ENCODE measurements around the gene ZNF783.

ZNF783 gene

GRCh38 chr7:149293338-149293737 lies 31.3 kb downstream of the ZNF783 start:
- no peak for DNase-seq
- intact Hi-C loops (cut with DNase I): no loop called here

GRCh38 chr7:149293946-149294633 lies 32.1 kb downstream of the ZNF783 start:
- intact Hi-C loops (cut with DNase I): no loop called here
- DNase-seq: peak in 1 of 42 donors; percentile 5

DNA sequence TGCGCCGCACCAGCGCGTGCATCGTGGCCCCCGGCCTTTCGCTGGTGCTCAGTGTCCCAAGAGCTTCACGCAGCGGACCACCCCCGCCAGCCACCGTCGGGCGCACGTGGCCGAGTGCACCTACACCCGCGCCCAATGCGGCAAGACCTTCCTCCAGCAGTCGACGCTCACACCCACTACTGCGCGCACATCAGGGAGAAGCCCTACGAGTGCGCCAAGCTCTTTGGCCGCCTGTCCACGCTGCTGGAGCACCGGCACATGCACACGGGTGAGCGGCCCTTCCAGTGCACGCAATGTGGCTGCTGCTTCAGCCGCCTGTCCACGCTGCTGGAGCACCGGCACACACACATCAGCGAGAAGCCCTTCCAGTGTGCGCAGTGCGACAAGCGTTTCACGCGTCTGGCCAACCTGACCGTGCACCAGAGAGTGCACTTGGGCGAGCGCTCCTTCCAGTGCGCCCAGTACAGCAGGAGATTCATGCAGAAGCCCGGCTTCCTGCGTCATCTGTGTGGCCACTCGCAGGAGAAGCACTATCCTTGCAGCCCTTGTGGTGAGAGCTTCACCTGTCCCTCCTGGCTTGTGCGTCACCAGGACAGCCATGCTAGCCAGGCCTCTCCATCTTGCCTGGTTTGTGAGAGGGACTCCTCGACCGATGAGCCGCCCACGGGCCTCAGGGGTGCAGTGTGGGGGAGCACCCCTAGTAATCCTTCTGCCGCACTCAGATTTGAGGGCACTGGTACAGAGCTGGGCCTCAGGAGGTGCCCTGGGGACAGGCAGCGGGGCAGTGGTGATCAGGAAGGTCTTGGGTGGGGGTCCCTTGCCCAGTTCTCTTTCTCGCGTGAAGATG lies 32.9 kb downstream of the ZNF783 start:
- no peak for DNase-seq
- intact Hi-C loops (cut with DNase I): no loop called here

- DNase-seq: no peak
- intact Hi-C loops (cut with DNase I): no loop called here
These were observed 33.5 kb downstream of the ZNF783 start for GRCh38 chr7:149295481-149295850.

DNA sequence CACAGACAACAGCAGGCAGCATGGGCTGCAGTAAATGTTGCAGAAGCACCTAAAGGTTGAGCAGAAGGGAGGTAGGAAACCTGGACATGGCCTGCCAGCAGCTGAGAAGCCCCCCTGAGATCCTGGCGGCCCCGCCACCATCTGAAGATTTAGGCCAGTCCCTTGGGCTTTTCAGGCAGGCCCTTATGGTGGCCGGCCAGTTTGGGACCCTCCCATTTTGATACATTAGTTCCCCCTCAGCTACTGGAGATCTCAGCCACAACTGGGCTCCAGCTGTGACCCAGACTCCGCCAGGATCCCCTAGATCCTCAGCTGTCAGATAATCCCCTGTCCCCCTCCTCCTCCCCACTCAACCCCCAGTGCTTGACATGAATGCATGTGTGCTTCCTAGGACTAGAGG lies 34.4 kb downstream of the ZNF783 start:
- DNase-seq: peak in 1 of 42 donors; percentile 5
- intact Hi-C loops (cut with DNase I): no loop called here

- peak in 15 of 42 donors; percentile 9 to 60 (median 30) for DNase-seq
- intact Hi-C loops (cut with DNase I): no loop called here
These were observed 35.2 kb downstream of the ZNF783 start for GRCh38 chr7:149297034-149297755.

DNA sequence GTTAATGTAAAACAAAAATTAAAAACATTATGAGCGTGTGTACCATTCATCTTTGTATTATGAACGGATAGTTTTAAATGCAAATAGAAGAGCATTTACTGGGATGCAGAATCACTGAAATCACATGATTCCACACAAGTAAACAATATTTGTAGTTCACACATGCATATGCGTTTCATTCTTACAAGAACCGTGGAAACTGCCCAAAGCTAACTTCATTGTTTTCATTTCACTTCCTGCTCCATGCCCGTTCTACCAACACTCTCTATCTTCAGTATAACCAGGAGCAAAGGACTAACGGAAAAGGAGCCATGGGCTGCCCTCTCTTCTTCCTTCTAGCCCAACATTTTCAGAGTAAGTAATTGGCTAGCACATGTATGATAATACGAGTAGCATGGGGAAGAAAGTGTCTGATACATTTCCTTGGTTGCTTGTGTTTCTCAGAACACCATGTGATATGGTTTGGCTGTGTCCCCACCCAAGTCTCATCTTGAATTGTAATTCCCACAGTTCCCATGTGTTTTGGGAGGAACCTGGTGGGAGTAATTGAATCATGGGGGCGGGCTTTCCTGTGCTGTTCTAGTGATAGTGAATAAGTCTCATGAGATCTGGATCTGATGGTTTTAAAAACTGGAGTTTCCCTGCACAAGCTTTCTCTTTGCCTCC lies 38.8 kb downstream of the ZNF783 start:
- intact Hi-C loops (cut with DNase I): no loop called here
- DNase-seq: peak in 1 of 42 donors; percentile 14

GRCh38 chr7:149302222-149302621 lies 40.2 kb downstream of the ZNF783 start:
- peak in 3 of 42 donors; percentile 9 to 26 (median 23) for DNase-seq
- intact Hi-C loops (cut with DNase I): no loop called here

GRCh38 chr7:149302865-149303264 lies 40.9 kb downstream of the ZNF783 start:
- peak in 1 of 42 donors; percentile 22 for DNase-seq
- intact Hi-C loops (cut with DNase I): no loop called here

GRCh38 chr7:149304006-149304405 lies 42.0 kb downstream of the ZNF783 start:
- intact Hi-C loops (cut with DNase I): no loop called here

GRCh38 chr7:149306854-149307253 lies 44.9 kb downstream of the ZNF783 start:
- intact Hi-C loops (cut with DNase I): no loop called here
- no peak for DNase-seq

More at GRCh38 chr7:149304006-149304405, 42.0 kb downstream of the ZNF783 start:
- DNase-seq: no peak

DNA sequence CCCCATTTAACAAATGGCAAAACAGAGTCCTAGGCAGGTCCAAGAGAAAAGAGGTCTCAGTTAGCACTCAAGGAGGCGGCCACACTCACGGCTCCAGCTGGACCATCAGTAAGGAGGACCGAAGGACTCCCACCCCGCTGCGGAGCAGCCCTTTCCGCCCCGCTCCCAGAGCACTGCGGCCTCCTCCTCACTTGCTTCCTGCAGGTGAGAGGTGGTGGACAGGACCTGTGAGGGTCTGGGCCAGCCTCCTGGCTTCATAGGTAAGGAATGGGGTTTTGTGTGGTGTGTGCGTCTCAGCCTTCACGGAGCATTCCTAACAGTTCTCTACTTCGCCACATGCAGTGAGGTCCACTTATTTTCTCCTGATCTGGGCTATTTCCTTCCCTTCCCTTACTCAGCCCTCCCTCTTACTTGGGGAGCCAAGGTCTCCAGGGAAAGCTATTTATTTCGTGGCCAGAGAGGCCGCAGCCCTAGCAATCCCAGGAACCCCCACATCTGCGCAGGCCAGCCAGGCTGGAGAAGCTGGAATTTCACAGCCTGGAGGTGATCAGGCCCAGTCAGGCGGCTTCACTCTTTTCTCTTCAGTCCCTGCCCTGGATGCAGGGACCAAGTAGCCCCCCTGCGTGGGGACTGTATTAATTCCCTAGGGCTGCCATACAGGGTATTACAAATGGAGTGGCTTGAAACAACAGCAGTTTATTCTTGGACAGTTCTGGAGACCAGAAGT lies 45.9 kb downstream of the ZNF783 start:
- intact Hi-C loops (cut with DNase I): no loop called here
- no peak for DNase-seq

DNA sequence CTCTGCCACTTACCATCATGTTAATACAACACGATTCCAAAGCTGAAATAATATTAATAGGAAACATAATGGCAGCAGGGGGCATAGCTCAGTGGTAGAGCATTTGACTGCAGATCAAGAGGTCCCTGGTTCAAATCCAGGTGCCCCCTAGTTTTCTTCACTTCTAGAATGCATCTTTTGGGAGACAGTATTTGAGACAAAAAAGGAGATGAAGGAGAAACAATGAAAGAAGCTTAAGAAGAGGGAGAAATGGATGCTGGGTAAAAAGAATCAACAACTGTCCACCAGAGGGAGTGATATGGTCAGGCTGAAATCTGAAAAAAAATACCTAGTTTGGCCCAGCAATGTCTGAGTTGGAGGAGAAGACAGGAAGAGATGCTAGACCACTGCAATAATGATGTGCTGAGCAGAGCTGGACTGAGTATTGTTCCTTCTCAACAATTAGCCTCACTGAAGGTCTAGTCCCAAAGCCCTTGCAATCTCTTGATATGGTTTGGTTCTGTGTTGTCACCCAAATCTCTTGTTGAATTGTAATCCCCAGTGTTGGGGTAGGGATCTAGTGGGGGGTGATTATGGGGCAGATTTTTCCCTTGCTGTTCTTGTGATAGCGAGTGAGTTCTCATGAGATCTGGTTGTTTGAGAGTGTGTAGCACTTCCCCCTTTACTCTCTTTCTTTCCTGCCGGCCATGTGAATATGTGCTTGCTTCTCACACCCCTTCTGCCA lies 48.3 kb downstream of the ZNF783 start:
- DNase-seq: peak in 1 of 42 donors; percentile 7
- intact Hi-C loops (cut with DNase I): no loop called here

DNA sequence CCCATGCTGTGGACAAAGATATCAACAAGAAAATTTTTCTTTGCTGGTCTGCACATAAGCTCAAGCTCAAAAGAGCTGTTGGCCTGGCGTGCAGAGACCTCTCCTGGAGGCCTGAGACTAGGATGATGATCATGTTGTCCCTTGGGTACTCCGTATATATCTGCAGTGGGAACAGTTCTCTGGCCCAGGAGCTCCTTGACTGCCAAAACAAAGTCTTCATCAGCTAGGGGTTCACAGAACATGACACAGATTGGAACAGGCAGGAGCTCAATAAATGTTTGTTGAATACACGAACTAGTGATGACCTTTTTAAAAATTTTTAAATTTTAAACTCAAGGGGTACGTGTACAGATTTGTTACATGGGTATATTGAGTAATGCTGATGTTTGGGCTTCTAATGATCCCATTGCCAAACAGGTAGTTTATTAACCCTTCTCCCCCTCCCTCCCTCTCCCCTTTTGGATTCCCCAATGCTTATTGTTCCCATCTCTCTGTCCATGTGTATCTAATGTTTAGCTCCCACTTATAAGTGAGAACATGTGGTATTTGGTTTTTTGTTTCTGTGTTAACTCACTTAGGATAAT lies 49.1 kb downstream of the ZNF783 start:
- intact Hi-C loops (cut with DNase I): no loop called here
- no peak for DNase-seq

- intact Hi-C loops (cut with DNase I): no loop called here
- DNase-seq: no peak
These were observed 52.0 kb downstream of the ZNF783 start for GRCh38 chr7:149313981-149314380.

GRCh38 chr7:149316606-149317005 lies 54.6 kb downstream of the ZNF783 start:
- intact Hi-C loops (cut with DNase I): no loop called here
- no peak for DNase-seq

- intact Hi-C loops (cut with DNase I): no loop called here
These were observed 55.5 kb downstream of the ZNF783 start for GRCh38 chr7:149317496-149317895.

More at GRCh38 chr7:149317496-149317895, 55.5 kb downstream of the ZNF783 start:
- DNase-seq: no peak

All from head of caudate nucleus (tissue), 42 donors.